Sigmoid colon (tissue), 7 donors: Measurements from ENCODE around the gene RASGRF2. TPM values are rescaled to one million over a fixed set of nuclear protein-coding genes. Genes with fewer than 3 reads are reported as not detected.

Experiments used
- DNase-seq: peaks from one replicate; pipeline ENCODE4 v3.0.0-alpha.2; 2019
- H3K27ac ChIP-seq, 4 donors: fragments of 200-600 bp; sonication (generic); one replicate each; pipeline ENCODE4 v1.5.1; 2016 to 2019; ENCODE audit warnings: mild to moderate bottlenecking in 1 of 4
- H3K27me3 ChIP-seq, 3 donors: fragments of 200-600 bp; sonication (generic); one replicate each; pipeline ENCODE4 v1.5.1; 2019; ENCODE audit warnings: mild to moderate bottlenecking in 1 of 3
- H3K36me3 ChIP-seq, 4 donors: fragments of 200-600 bp; sonication (generic); one replicate each; pipeline ENCODE4 v1.5.1; 2016 to 2019
- H3K4me1 ChIP-seq, 4 donors: fragments of 200-600 bp; sonication (generic); one replicate each; pipeline ENCODE4 v1.5.1; 2017 to 2019
- H3K4me3 ChIP-seq, 4 donors: fragments of 200-600 bp; sonication (generic); one replicate each; pipeline ENCODE4 v1.5.1; 2017 to 2019; ENCODE audit warnings: mild to moderate bottlenecking in 2 of 4, moderate library complexity in 1 of 4
- H3K9me3 ChIP-seq, 4 donors: fragments of 200-600 bp in 3 of 4; sonication (generic) in 3 of 4; one replicate each; pipeline versions ENCODE4 v1.5.1 to v1.6.1; 2013 to 2019
- EP300 ChIP-seq, 4 donors: sonication (generic); formaldehyde crosslinking; IDR thresholded peaks; one replicate each; pipeline ENCODE4 v1.6.1; 2017; ENCODE audit warnings: antibody characterized with exemption in 4 of 4
- POLR2A ChIP-seq, 2 donors: fragments of 450-650 bp; IDR thresholded peaks; one replicate each; pipeline ENCODE4 v1.6.1; 2016; ENCODE audit warnings: antibody characterized with exemption in 2 of 2, mild to moderate bottlenecking in 2 of 2, moderate library complexity in 2 of 2
- POLR2AphosphoS5 ChIP-seq, 4 donors: sonication (generic); formaldehyde crosslinking; IDR thresholded peaks; one replicate each; pipeline ENCODE4 v1.6.1; 2017; ENCODE audit warnings: antibody characterized with exemption in 4 of 4
- WGBS, 2 donors: extraction: QIAGEN DNeasy Blood & Tissue Kit; methylation state at CpG; one replicate each; pipeline ENCODE4 v1.1.7; 2013; 5-methylcytosine and 5-hydroxymethylcytosine counted together
- intact Hi-C: fragments of 100-400 bp; cut with DNase I; formaldehyde crosslinking; loops from one replicate; pipeline ENCODE4 v1.15.1; 2023
- polyA plus RNA-seq, 3 donors: library from polyadenylated mRNA; stranded (reverse); fragments of 200-250 nt; gene quantifications; one replicate each; pipeline ENCODE4 v1.2.3, GENCODE V29; 2013
- total RNA-seq, 4 donors: library from RNA; depleted of rRNA; stranded (reverse); fragments of >200 nt; gene quantifications; one replicate each; pipeline ENCODE4 v1.1.0, GENCODE V29; 2016
- TF ChIP-seq, protein P1 (sequence below), 4 experiments: fragments of 450-650 bp in 3 of 4; fragments of 200-600 bp in 1 of 4; IDR thresholded peaks; one replicate each; pipeline ENCODE4 v1.5.1; 2016 to 2019; ENCODE audit warnings: antibody characterized with exemption in 4 of 4, mild to moderate bottlenecking in 3 of 4, moderate library complexity in 2 of 4
- donor health status: healthy with polysubstance abuse.
- donor health status: Bipolar disorder and iron deficiency.
- donor health status: healthy.

RASGRF2 gene
- total and polyA plus RNA-seq, 7 donors: under 0.01 to 9.5 (median 6.8) TPM

DNA sequence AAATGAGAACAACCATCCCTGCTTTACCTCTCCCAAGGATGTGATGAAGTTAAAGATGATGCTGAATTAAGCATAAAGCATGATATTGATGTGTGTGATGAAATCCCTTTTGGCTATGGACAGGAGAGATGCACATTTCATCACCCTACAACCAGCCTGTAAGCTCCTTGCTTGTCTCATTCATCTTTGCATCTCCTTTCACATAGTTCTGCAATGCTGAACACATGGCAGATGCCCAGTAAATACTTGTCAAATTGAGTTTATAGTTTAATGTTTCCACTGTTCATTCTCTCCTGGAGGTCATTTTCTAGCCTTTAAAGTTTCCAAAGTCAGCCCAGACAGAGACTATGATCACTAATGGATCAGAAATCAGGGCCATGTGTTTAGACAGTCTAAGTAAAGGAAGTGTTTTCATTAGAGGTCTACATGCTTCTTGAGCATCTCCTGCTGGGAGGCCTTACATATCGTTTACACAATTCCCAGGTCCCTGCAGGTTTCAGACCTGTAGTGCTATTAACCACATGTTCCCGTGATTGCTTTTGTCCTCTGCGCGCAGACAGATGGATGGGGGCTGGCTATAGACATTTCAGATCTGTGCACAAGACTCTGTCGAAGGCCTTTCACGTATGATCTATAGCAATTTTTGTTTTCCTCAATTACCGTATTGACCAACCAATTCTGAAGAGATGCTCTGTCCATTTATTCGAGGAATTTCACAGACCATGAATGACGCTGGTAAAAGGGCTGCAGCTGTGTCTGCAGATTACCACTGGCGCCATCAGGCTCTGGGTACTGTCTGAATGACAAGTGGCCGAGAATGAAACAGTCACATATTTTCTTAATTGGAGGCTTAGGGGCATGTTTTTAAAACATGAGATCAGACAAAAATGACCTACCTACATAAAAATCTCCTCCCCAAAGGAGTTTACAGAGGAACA lies 223.9 kb downstream of the RASGRF2 start:
- Histone ChIP-seq H3K27me3 (no peaks in the 10 kb centered on the region), H3K36me3 (no peaks in the 10 kb centered on the region), H3K4me1 (no peaks in the 10 kb centered on the region), H3K27ac (no peak overlapping the region), H3K9me3 (no peaks in the 10 kb centered on the region), H3K4me3 (no peak overlapping the region)
- no peak for DNase-seq
- TF ChIP-seq POLR2AphosphoS5 (IDR thresholded peaks at IDR 0.05) (no peak), EP300 (IDR thresholded peaks at IDR 0.05) (no peak)
- intact Hi-C loops: no loop called here
- 88 to 95% methylated on average over 11 of the region's 11 CpGs for WGBS, 2 donors

DNA sequence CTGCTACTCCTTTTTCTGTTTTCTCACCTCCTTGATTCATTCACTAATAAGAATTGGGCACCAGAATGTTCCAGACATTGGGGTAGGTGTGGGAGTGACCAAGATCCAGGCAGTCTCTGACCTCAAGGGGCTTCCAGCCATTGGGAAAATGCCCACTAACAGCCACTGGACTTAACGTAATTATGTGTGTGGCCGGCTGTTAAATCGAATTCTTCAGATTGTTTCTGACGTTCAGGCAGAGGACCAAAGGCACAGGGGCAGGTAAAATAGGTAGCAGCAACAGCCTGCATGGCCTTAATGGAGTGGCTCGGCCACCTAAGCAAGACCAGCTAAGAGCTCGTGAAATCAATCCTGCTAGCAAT lies 224.6 kb downstream of the RASGRF2 start:
- WGBS, 2 donors: 90 to 92% methylated on average over 6 of the region's 6 CpGs
- no peak for TF ChIP-seq EP300 (IDR thresholded peaks at IDR 0.05)
- TF ChIP-seq POLR2AphosphoS5 (IDR thresholded peaks at IDR 0.05): no peak
- no peak for TF ChIP-seq POLR2A (IDR thresholded peaks at IDR 0.05)
- Histone ChIP-seq H3K4me1 (no peaks in the 10 kb centered on the region), H3K4me3 (no peak overlapping the region), H3K9me3 (no peaks in the 10 kb centered on the region), H3K36me3 (no peaks in the 10 kb centered on the region), H3K27ac (no peak overlapping the region), H3K27me3 (no peaks in the 10 kb centered on the region)
- no peak for DNase-seq
- intact Hi-C loops: no loop called here

DNA sequence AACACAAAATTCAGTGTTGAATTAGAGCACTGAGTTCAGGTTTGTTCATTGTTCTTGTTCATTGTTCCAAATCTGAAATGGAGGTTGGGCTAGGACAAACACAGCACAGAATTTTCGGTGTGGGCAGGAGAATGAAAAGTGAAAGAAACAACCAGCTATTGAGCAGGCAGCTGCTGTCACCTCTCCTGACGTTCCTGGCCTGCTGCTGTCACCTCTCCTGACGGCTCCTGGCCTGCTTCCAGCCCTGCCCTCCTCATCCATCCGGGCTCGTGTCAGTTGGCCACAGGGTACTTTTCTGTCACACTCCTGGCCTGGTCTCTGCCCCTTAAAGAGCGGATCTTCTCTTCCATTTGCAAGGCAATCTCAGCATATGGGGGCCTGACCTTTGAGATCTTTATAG lies 227.7 kb downstream of the RASGRF2 start:
- DNase-seq: no peak
- H3K9me3 ChIP-seq: no peaks in the 10 kb centered on the region
- no peak overlapping the region for H3K27ac ChIP-seq
- H3K27me3 ChIP-seq: no peaks in the 10 kb centered on the region
- TF ChIP-seq, protein P1, sequence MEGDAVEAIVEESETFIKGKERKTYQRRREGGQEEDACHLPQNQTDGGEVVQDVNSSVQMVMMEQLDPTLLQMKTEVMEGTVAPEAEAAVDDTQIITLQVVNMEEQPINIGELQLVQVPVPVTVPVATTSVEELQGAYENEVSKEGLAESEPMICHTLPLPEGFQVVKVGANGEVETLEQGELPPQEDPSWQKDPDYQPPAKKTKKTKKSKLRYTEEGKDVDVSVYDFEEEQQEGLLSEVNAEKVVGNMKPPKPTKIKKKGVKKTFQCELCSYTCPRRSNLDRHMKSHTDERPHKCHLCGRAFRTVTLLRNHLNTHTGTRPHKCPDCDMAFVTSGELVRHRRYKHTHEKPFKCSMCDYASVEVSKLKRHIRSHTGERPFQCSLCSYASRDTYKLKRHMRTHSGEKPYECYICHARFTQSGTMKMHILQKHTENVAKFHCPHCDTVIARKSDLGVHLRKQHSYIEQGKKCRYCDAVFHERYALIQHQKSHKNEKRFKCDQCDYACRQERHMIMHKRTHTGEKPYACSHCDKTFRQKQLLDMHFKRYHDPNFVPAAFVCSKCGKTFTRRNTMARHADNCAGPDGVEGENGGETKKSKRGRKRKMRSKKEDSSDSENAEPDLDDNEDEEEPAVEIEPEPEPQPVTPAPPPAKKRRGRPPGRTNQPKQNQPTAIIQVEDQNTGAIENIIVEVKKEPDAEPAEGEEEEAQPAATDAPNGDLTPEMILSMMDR (IDR thresholded peaks at IDR 0.05): no peak
- TF ChIP-seq POLR2AphosphoS5 (IDR thresholded peaks at IDR 0.05) (no peak), EP300 (IDR thresholded peaks at IDR 0.05) (no peak), POLR2A (IDR thresholded peaks at IDR 0.05) (no peak)
- 10 to 34% methylated on average over 6 of the region's 6 CpGs for WGBS, 2 donors
- no peak overlapping the region for H3K4me3 ChIP-seq
- no peaks in the 10 kb centered on the region for H3K4me1 ChIP-seq
- no peaks in the 10 kb centered on the region for H3K36me3 ChIP-seq
- intact Hi-C loops: no loop called here

DNA sequence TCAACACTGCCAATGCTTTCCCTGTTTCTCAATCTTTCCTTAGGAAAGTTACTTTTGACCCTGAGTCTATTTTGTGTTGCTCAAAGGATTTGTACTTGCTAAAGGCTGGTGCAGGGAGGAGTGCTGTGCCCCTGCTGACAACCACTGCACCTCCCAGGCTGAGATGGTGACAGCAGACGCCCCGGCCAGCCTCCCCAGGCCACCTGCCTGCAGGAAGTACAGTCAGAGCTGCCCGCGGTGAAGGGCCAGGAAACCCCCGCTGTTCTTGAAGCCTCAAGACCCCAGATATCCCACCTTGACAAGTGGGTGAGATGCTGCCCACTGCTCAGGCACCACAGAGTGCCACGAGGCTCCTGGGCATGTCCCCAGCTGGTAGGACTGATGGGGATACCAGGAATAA lies 228.8 kb downstream of the RASGRF2 start:
- no peaks in the 10 kb centered on the region for H3K4me1 ChIP-seq
- H3K27me3 ChIP-seq: no peaks in the 10 kb centered on the region
- TF ChIP-seq EP300 (IDR thresholded peaks at IDR 0.05): no peak
- TF ChIP-seq POLR2A (IDR thresholded peaks at IDR 0.05): no peak
- no peak for TF ChIP-seq POLR2AphosphoS5 (IDR thresholded peaks at IDR 0.05)
- TF ChIP-seq, protein P1 (IDR thresholded peaks at IDR 0.05): no peak
- no peaks in the 10 kb centered on the region for H3K36me3 ChIP-seq
- H3K4me3 ChIP-seq: no peak overlapping the region
- H3K9me3 ChIP-seq: no peaks in the 10 kb centered on the region
- no peak for DNase-seq
- 75 to 87% methylated on average over 6 of the region's 6 CpGs for WGBS, 2 donors
- no peak overlapping the region for H3K27ac ChIP-seq
- intact Hi-C loops: no loop called here

DNA sequence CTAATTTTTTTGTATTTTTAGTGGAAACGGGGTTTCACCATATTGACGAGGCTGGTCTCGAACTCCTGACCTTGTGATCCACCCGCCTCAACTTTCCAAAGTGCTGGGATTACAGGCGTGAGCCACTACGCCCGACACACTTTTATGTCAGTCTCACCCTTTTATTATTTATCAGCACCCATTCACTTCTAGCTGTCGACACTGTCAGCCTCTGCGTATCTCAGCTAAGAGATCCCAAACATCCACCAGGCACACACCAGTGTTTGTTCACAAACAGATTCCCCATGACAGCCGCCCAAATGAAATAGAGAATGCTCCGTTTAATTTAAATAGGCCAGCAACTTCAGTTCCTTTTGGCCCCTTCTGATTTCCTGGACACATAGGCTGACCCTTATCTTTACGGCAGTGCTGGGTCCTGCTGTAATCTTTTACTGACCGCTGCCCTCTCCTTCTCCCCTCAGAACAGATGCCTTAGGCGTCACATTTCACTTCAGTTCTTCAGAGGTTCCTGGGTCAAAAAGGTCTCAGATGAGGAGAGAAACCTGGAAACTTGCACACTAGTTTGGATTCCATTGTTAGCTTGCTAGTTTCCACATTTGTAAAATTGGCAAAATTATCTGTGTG lies 229.8 kb downstream of the RASGRF2 start:
- no peak for TF ChIP-seq POLR2AphosphoS5 (IDR thresholded peaks at IDR 0.05)
- TF ChIP-seq EP300 (IDR thresholded peaks at IDR 0.05): no peak
- no peak for TF ChIP-seq POLR2A (IDR thresholded peaks at IDR 0.05)
- TF ChIP-seq, protein P1 (IDR thresholded peaks at IDR 0.05): no peak
- H3K4me1 ChIP-seq: peaks cover 0 to 5% (median 3%) of the 10 kb centered on the region in 4 donors
- no peaks in the 10 kb centered on the region for H3K36me3 ChIP-seq
- no peaks in the 10 kb centered on the region for H3K27me3 ChIP-seq
- H3K9me3 ChIP-seq: no peaks in the 10 kb centered on the region
- DNase-seq: no peak
- intact Hi-C loops: loop anchor here (10.0 kb wide), 2 partner anchors 225 to 505 kb away; partner anchors contain the start of gene RASGRF2
- no peak overlapping the region for H3K4me3 ChIP-seq
- no peak overlapping the region for H3K27ac ChIP-seq
- 91 to 92% methylated on average over 14 of the region's 14 CpGs for WGBS, 2 donors
